Stimulated activated CD8-positive, alpha-beta memory T cell treated with anti-CD3 and anti-CD28 coated beads, Interleukin-15, amount 100 ng/mL, for 48 hours (primary cell): ENCODE results near the gene DRP2.
"Not testable (repeated sequence)": the region's sequence is repeated elsewhere in the genome, so short reads cannot be mapped to it uniquely, and the experiment has no call there.

Source experiments
- DNase-seq, 2 donors: peaks; one replicate each; pipeline ENCODE4 v3.0.0-alpha.2; 2020; ENCODE audit warnings: low read depth in 2 of 2

DRP2 gene

GRCh38 chrX:101241531-101241930, 21.9 kb downstream of the DRP2 start:
- DNase-seq, result no peak

DNA sequence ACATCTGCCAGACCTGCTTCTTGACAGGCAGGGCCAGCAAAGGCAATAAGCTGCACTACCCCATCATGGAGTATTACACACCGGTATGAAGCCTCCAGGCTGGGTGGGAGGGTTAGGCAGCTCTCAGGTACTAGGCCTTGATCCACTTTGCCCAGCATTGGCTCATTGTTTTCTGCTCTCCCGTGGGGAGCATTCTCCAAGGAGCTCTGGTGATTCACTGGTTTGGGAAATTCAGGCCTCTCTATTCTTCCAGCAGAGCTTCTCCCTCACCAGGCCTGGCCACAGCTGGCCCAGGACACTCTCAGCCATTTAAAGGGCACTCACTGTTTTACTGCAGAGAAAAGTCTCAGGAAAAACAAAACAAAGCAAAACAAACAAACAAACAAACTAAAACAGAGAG, 33.0 kb downstream of the DRP2 start:
- no peak for DNase-seq

DNA sequence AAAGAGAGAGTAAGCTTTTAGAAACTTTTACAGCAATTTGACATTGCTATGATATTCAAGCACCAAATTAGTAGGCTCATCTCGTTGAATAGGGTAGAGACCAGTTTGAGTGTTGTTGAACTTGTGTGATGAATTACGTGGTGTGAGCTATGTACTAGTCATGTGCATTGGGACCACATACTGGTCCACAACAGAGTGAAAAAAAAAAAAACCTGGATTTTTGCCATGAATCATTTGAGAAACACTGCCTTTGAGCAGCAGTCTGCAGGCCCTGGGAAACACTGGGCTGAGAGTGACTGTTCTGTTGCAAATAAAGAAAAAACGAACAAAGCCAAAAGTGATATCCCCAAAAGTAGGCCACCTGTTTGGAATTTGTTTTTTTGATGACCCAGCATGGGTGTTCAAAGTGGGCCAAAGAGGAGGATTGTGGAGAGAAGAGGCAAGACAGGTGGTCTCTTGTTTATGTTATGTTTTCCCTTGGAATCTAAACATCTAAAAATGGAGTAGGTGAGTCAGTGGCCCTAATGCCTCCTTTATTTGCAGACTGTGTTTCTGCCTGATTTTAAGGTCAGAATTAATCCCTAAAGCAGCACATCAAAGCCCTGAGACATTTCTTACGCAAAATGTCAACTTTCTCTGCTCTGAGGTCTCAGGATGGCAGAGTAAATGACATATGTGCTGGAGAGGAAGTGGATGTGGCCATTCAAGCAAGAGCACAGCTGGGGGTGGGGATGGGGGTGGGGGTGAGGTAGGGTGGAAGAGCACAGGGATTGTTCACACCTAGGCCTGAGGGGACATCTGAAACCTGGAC, 38.1 kb downstream of the DRP2 start:
- DNase-seq, result no peak

DNA sequence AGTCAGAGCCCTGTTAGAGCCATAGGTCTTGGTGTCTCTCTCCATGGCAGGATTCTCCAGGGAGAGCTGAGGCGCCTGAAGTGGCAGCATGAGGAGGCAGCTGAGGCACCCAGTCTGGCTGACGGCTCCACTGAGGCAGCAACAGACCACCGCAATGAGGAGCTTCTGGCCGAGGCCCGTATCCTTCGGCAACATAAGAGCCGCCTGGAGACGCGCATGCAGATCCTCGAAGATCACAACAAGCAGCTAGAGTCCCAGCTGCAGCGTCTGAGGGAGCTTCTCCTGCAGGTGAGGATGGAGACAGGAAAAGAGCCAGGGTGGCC, 38.6 kb downstream of the DRP2 start:
- no peak for DNase-seq

DNA sequence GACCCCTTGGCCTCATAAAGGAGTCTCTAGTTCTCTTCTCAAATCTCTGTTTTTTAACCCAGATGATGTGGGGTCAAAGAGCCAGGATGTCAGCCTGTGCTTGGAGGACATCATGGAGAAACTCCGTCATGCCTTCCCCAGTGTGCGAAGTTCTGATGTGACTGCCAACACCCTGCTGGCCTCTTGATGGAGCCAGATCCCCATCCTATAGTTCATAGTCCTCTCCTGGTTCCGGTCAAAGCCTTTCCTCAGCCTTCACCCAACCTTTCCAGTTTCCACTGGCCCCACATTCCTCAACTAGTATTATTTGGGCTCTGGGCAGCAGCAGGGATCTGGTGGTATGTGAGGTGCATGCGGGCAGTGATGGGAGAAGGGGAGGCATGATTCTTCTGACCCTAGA, 40.8 kb downstream of the DRP2 start:
- DNase-seq, result no peak

DNA sequence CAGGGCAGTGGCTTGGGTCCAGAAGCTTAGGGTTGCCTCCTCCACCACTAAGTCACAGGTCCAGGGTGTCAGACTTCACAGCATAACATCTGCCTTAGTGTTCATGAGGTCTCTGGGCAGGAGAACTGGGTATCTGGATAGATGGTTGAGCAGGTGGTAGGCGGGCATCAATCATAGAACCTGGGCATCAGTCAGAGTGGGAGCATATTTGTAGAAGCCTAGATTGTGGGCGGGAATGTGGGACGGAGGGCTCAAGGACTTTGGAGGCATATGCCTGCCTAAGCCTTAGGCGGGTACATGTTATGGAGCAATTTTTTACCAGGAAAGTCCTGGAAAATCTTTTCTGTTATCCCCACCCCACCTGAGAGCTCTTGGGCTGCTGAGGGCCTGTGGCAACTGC, 43.0 kb downstream of the DRP2 start:
- no peak for DNase-seq

GRCh38 chrX:101263766-101264165, 44.2 kb downstream of the DRP2 start:
- DNase-seq, result no peak

DNA sequence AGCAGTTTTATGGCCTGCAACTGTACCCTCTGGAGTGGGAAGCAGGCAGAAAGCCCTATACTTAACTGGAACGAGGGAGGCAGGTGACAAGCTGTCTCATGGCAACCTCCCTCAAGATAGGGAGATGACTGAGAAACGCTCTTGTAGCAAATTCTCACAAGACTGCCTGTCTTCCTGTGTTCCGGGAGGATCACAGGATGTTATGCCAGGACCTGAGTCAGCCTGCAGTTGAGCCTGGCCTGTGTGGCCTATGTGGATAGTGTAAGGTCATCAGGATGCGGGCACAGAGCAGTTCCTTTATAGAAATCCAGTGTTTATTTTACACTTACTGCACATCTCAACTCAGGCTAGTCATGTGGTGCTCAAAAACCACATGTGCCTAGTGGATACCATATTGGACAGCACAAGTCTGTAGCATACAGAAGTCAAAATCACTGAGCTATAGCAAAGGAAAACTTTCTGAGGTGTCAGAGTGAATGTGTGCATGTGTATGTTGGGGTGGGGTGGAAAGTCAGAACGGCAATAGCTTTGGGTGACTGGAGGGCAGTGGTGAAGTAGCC, 46.4 kb downstream of the DRP2 start:
- no peak for DNase-seq

GRCh38 chrX:101274198-101274597, 54.6 kb downstream of the DRP2 start:
- DNase-seq, result no peak

- no peak for DNase-seq
Measured at GRCh38 chrX:101276238-101276637, 56.7 kb downstream of the DRP2 start.

- DNase-seq, result no peak
Measured at GRCh38 chrX:101287402-101287801, 67.8 kb downstream of the DRP2 start.

GRCh38 chrX:101290957-101291603, 71.5 kb downstream of the DRP2 start, which contains the start of gene TAF7L:
Gene TAF7L (minus strand): TSS chrX:101291334. CDS start chrX:101287543, 3,791 bp downstream.
- no peak for DNase-seq

GRCh38 chrX:101295603-101296002, 76.0 kb downstream of the DRP2 start:
- DNase-seq, result not testable (repeated sequence)

DNA sequence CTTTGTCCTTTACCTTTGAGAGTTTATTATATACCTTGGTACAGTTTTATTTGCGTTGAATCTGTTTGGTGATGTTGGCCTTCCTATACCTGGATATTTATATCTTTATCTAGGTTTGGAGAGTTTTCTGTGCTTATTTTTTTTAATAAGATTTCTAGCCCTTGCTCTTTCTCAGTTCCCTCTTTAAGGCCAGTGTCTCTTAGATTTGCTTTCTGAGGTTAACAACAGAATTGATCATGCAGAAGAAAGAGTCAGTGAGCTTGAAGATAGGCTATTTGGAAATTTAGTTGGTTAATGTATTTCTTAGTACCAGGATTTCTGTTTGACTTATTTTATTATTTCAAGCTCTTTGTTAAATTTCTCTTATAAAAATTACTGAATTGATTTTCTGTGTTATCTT, 84.2 kb downstream of the DRP2 start:
- no peak for DNase-seq
